Tibial nerve (tissue), 4 donors: ENCODE results near the gene CDH24. TPM values are rescaled to one million over a fixed set of nuclear protein-coding genes. Genes with fewer than 3 reads are reported as not detected.

ENCODE experiments used
- DNase-seq, 2 donors: peaks; one replicate each; pipeline ENCODE4 v3.0.0-alpha.2; 2019; ENCODE audit warnings: low spot score in 2 of 2
- H3K27ac ChIP-seq, 4 donors: fragments of 200-600 bp; sonication (generic) in 3 of 4; one replicate each; pipeline ENCODE4 v1.5.1; 2017 to 2019; ENCODE audit warnings: mild to moderate bottlenecking in 1 of 4
- H3K27me3 ChIP-seq, 2 donors: fragments of 200-600 bp; sonication (generic) in 1 of 2; one replicate each; pipeline versions ENCODE4 v1.5.1 to v1.6.0; 2017 to 2019
- H3K36me3 ChIP-seq, 3 donors: fragments of 200-600 bp; sonication (generic); one replicate each; pipeline ENCODE4 v1.5.1; 2018 to 2019
- H3K4me1 ChIP-seq, 4 donors: fragments of 200-600 bp; sonication (generic) in 3 of 4; one replicate each; pipeline ENCODE4 v1.5.1; 2017 to 2019
- H3K4me3 ChIP-seq, 4 donors: fragments of 200-600 bp; sonication (generic) in 3 of 4; one replicate each; pipeline ENCODE4 v1.5.1; 2017 to 2019; ENCODE audit warnings: mild to moderate bottlenecking in 1 of 4, moderate library complexity in 1 of 4
- H3K9me3 ChIP-seq, 4 donors: fragments of 200-600 bp; sonication (generic) in 3 of 4; one replicate each; pipeline ENCODE4 v1.5.1; 2017 to 2019
- EP300 ChIP-seq, 2 donors: sonication (generic); formaldehyde crosslinking; IDR thresholded peaks; one replicate each; pipeline ENCODE4 v1.6.1; 2017; ENCODE audit warnings: antibody characterized with exemption in 2 of 2, mild to moderate bottlenecking in 1 of 2
- POLR2A ChIP-seq, 2 donors: fragments of 450-650 bp; IDR thresholded peaks; one replicate each; pipeline ENCODE4 v1.6.1; 2017; ENCODE audit warnings: antibody characterized with exemption in 2 of 2, mild to moderate bottlenecking in 2 of 2, moderate library complexity in 2 of 2
- WGBS, 2 donors: methylation state at CpG; one replicate each; pipeline ENCODE4 v1.1.5; 2018; 5-methylcytosine and 5-hydroxymethylcytosine counted together
- total RNA-seq, 4 donors: library from RNA; depleted of rRNA; stranded (reverse); fragments of >200 nt; gene quantifications; one replicate each; pipeline ENCODE4 v1.1.0, GENCODE V29; 2016
- TF ChIP-seq, protein P1 (sequence below), 5 experiments: fragments of 200-600 bp in 3 of 5; fragments of 450-650 bp in 2 of 5; sonication (generic) in 3 of 5; IDR thresholded peaks; one replicate each; pipeline ENCODE4 v1.5.1; 2016 to 2019; ENCODE audit warnings: antibody characterized with exemption in 5 of 5, mild to moderate bottlenecking in 3 of 5, moderate library complexity in 2 of 5

The CDH24 gene
- total RNA-seq, 4 donors from 2014 or later = 3.9 to 11.1 (median 6.0) TPM

DNA sequence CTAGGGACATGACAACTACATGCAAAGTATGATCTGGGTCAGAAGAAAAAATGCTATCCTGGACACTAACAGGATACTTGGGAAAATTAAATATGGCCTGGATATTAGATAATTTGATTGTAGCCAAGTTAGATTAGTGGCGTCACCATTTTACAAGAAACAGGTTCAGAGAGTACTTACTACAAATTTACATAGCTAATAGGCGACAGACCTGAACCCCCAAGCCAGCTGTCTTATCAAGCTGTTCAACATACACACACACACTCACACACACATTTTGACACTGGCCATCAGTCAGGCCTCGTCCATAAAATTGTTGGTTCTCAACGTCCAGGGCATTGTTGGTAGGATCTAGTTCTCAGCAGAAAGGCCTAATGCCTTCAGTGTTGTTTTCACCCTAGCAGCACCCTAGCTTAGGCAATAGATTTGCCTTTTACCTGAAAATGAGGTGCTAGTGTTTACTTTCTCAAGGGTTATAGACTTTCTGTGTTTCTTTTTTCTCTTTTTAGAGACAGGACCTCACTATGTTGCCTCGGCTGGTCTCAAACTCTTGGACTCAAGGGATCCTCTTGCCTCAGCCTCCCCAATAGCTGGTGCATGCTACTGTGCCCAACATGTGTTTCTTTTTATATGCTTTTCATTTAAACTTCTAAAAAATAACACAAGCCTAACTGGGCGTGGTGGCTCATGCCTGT is 44.1 kb downstream of the CDH24 start:
- Histone ChIP-seq H3K4me3 (no peak overlapping the region), H3K9me3 (no peaks in the 10 kb centered on the region), H3K36me3 (no peaks in the 10 kb centered on the region), H3K4me1 (peaks cover 0 to 18% (median 0%) of the 10 kb centered on the region in 4 donors), H3K27me3 (no peaks in the 10 kb centered on the region), H3K27ac (no peak overlapping the region)
- TF ChIP-seq EP300 (IDR thresholded peaks at IDR 0.05) = no peak
- DNase-seq = no peak
- 77 to 84% methylated on average over 6 of the region's 6 CpGs for WGBS, 2 donors

DNA sequence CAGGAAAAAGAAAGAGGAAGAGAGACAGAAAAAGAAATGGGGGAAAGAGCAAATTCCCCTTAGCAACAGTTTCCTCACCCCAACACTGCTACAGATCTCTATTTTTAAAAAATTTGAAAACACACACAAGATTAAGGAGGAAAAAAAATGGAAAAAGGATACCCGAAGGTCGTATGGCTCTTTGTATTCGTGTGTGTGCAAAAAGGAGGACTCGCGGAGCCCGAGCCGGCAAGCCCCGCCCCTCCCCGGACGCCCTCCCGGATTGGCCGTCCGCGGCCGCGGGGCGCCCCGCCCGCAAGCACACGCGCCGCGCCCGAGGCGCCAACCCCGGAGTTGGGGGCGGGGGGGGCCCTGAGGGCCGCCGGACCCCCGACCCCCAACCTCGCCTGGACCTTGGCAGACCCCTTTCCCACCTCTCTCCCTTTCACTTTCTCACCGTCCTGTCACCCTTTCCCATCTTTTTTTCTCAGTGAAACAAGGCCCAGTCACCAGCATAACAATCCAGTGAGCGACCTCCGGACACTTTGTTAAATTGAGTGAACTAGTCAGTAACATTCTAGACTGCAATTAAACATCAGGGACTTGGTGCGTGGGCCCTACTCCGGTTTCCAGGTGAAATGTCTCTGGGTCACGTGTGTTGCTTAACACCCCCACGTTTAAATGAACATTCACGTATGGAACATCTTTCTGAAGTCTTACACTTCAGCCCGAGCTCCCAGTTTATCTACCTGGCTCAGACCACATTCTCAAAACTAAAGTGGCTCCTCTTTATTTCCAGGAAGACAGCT is 47.2 kb downstream of the CDH24 start, which contains the start of gene C14orf93:
TSS of gene C14orf93 (minus strand) at position 205 of the 788 bp plus-strand sequence. CDS start 11,120 bp downstream, outside the sequence.
- Histone ChIP-seq H3K27me3 (no peaks in the 10 kb centered on the region), H3K27ac (peak within 1 kb of the TSS; percentile 73 to 92 (median 86)), H3K4me1 (peaks cover 0 to 34% (median 5%) of the 10 kb centered on the region in 4 donors), H3K4me3 (peak within 1 kb of the TSS; percentile 33 to 64 (median 42)), H3K9me3 (no peaks in the 10 kb centered on the region), H3K36me3 (no peaks in the 10 kb centered on the region)
- TF ChIP-seq POLR2A (IDR thresholded peaks at IDR 0.05) = peak; percentile 18 to 50
- peak in 1 of 2 donors; percentile 56 for TF ChIP-seq EP300 (IDR thresholded peaks at IDR 0.05)
- TF ChIP-seq, protein P1, sequence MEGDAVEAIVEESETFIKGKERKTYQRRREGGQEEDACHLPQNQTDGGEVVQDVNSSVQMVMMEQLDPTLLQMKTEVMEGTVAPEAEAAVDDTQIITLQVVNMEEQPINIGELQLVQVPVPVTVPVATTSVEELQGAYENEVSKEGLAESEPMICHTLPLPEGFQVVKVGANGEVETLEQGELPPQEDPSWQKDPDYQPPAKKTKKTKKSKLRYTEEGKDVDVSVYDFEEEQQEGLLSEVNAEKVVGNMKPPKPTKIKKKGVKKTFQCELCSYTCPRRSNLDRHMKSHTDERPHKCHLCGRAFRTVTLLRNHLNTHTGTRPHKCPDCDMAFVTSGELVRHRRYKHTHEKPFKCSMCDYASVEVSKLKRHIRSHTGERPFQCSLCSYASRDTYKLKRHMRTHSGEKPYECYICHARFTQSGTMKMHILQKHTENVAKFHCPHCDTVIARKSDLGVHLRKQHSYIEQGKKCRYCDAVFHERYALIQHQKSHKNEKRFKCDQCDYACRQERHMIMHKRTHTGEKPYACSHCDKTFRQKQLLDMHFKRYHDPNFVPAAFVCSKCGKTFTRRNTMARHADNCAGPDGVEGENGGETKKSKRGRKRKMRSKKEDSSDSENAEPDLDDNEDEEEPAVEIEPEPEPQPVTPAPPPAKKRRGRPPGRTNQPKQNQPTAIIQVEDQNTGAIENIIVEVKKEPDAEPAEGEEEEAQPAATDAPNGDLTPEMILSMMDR (IDR thresholded peaks at IDR 0.05) = no peak
- 3 to 5% methylated on average over 34 to 40 of the region's 40 CpGs for WGBS, 2 donors
- DNase-seq = peak; percentile 60 to 70

DNA sequence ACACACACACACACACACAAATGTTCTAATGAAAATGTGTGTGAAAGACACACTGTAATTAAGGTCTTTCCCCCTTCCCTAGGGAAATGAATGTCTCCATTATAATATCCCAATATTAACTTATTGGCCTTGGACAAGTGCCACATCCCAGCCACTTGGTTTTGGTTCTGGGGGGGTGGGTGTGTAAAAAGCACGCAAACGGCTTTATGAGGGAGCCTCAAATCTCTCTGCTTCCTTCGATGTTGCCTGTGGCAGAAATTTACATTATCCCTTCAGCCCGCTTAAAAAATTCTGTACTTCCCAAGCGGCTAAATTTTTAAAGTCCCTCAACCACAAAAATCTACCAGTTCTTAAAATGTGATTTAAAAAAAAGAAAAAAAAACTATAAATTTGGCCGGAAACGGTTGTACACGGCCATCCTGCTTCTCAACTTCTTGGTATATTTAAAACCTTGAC is 47.8 kb downstream of the CDH24 start:
- WGBS, 2 donors = 17 to 22% methylated on average over 8 of the region's 8 CpGs

DNA sequence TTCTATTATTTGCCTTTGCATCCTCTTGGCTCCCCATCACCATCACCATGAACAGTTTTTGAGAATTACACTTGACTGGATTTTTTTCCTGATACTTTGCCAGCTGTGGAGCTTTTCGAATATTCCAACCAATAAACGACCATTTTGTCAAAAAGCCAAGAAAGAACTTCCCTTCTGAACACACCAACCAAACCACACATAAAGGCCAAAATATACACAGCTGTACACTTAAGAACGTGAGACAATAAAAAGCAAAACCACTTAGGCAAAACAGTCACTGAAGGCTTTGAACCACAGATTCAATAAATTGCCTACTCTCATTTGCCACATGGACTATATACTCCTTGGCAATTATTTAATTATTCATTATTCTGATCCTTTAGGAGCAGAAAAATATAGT is 48.5 kb downstream of the CDH24 start:
- Histone ChIP-seq H3K4me3 (no peak overlapping the region), H3K36me3 (no peaks in the 10 kb centered on the region), H3K27ac (peak overlapping the region in 1 of 4 donors; percentile 92), H3K4me1 (peaks cover 0 to 34% (median 5%) of the 10 kb centered on the region in 4 donors), H3K9me3 (no peaks in the 10 kb centered on the region), H3K27me3 (no peaks in the 10 kb centered on the region)
- no peak for DNase-seq
- 9 to 15% methylated on average over 3 of the region's 3 CpGs for WGBS, 2 donors
- TF ChIP-seq, protein P1 (IDR thresholded peaks at IDR 0.05) = no peak
- TF ChIP-seq EP300 (IDR thresholded peaks at IDR 0.05) (no peak), POLR2A (IDR thresholded peaks at IDR 0.05) (no peak)

More for the DNA sequence above, 47.8 kb downstream of the CDH24 start:
- Histone ChIP-seq H3K9me3 (no peaks in the 10 kb centered on the region), H3K36me3 (no peaks in the 10 kb centered on the region), H3K4me3 (peak overlapping the region; percentile 33 to 64 (median 42)), H3K27me3 (no peaks in the 10 kb centered on the region), H3K4me1 (peaks cover 0 to 34% (median 5%) of the 10 kb centered on the region in 4 donors), H3K27ac (peak overlapping the region; percentile 73 to 92 (median 86))
- DNase-seq = no peak
- no peak for TF ChIP-seq POLR2A (IDR thresholded peaks at IDR 0.05)
- TF ChIP-seq, protein P1 (IDR thresholded peaks at IDR 0.05) = no peak
- TF ChIP-seq EP300 (IDR thresholded peaks at IDR 0.05) = no peak

DNA sequence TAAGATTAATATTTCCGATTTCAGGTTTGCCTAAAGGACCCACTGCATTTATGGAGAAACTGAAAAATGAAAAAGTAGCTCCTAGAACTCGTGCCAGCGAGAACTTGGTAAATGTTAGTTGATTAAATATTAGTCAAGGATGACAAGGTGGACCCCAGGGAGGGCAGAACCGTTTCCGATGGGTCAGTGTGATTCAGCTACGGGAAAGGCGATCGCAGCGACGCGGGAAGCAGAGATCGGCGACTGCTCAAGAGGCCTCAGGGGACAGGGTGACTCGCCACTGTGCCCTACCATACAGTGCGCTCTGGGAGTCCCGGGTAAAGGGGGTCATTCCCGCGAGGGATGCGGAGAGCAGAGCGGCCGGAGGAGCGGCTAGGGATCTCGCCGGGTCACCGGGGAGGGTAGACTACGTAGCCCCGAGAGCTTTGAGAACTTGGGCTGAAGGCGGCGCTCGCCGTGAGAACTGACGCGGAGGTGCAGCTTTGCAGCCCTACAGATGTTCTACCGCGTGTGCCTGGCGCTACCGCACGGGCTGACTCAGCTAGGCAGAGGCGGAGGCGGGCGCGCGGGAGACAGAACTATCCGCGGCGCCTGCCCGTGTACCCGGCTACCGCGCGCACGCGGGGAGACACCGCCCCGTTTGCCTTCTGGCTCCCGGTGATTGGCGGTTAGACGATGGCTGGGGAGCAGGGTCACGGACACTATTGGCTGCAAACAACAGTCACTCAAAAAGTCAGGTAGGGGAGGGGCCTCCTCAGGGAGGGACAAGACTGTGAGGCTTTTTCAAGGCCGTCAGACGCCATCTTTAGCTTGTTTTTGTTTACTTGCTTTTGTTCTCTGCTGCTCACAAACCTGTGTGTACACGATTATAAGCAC is 50.5 kb downstream of the CDH24 start:
- peak; percentile 91 to 95 for DNase-seq
- TF ChIP-seq, protein P1 (IDR thresholded peaks at IDR 0.05) = peak in 2 of 5 experiments; percentile 34 to 58
- peak; percentile 81 to 94 for TF ChIP-seq POLR2A (IDR thresholded peaks at IDR 0.05)
- peak; percentile 64 to 97 for TF ChIP-seq EP300 (IDR thresholded peaks at IDR 0.05)
- Histone ChIP-seq H3K4me3 (peak overlapping the region; percentile 78 to 90 (median 88)), H3K9me3 (no peaks in the 10 kb centered on the region), H3K27ac (peak overlapping the region; percentile 91 to 97 (median 96)), H3K27me3 (no peaks in the 10 kb centered on the region), H3K36me3 (no peaks in the 10 kb centered on the region), H3K4me1 (peaks cover 0 to 34% (median 5%) of the 10 kb centered on the region in 4 donors)
- 1% methylated on average over 44 to 51 of the region's 62 CpGs for WGBS, 2 donors
